GM21619 (cell line): ENCODE measurements around the gene GPHN.
"Not testable (repeated sequence)": the region's sequence is repeated elsewhere in the genome, so short reads cannot be mapped to it uniquely, and the experiment has no call there.

Experiments used
- ATAC-seq: cut with Tn5 transposase; IDR thresholded peaks from one replicate; pipeline ENCODE4 v1.9.1; 2021; ENCODE audit not compliant: unreplicated experiment

Gene GPHN

GRCh38 chr14:66651536-66652220 is 143.7 kb downstream of the GPHN start:
- no peak for ATAC-seq

- ATAC-seq = no peak
Measured at GRCh38 chr14:66652525-66653106, 144.7 kb downstream of the GPHN start.

GRCh38 chr14:66657780-66658179 is 149.8 kb downstream of the GPHN start:
- ATAC-seq = no peak

- no peak for ATAC-seq
Measured at GRCh38 chr14:66662374-66662773, 154.4 kb downstream of the GPHN start.

GRCh38 chr14:66677780-66678179 is 169.8 kb downstream of the GPHN start:
- no peak for ATAC-seq

GRCh38 chr14:66680216-66680615 is 172.3 kb downstream of the GPHN start:
- ATAC-seq = no peak

- no peak for ATAC-seq
Measured at GRCh38 chr14:66696326-66696725, 188.4 kb downstream of the GPHN start.

GRCh38 chr14:66698503-66698902 is 190.6 kb downstream of the GPHN start:
- no peak for ATAC-seq

- no peak for ATAC-seq
Measured at GRCh38 chr14:66701813-66702212, 193.9 kb downstream of the GPHN start.

- no peak for ATAC-seq
Measured at GRCh38 chr14:66708267-66708666, 200.3 kb downstream of the GPHN start.

- no peak for ATAC-seq
Measured at GRCh38 chr14:66709291-66709690, 201.3 kb downstream of the GPHN start.

GRCh38 chr14:66714291-66714690 is 206.3 kb downstream of the GPHN start:
- ATAC-seq = not testable (repeated sequence)

- not testable (repeated sequence) for ATAC-seq
Measured at GRCh38 chr14:66715313-66715712, 207.4 kb downstream of the GPHN start.

- ATAC-seq = no peak
Measured at GRCh38 chr14:66716227-66716626, 208.3 kb downstream of the GPHN start.

- ATAC-seq = no peak
Measured at GRCh38 chr14:66717561-66718140, 209.7 kb downstream of the GPHN start.

GRCh38 chr14:66724996-66725395 is 217.0 kb downstream of the GPHN start:
- ATAC-seq = no peak

GRCh38 chr14:66731298-66731697 is 223.4 kb downstream of the GPHN start:
- ATAC-seq = not testable (repeated sequence)

GRCh38 chr14:66735853-66736252 is 227.9 kb downstream of the GPHN start:
- ATAC-seq = no peak

GRCh38 chr14:66739826-66740225 is 231.9 kb downstream of the GPHN start:
- ATAC-seq = no peak

- ATAC-seq = no peak
Measured at GRCh38 chr14:66745078-66745477, 237.1 kb downstream of the GPHN start.

GRCh38 chr14:66746316-66747006 is 238.5 kb downstream of the GPHN start:
- no peak for ATAC-seq

- ATAC-seq = peak; percentile 54
Measured at GRCh38 chr14:66752109-66752508, 244.2 kb downstream of the GPHN start.
